SK-N-SH (cell line): ENCODE results near the gene DCAF17.

Experiments used
- CTCF ChIP-seq: fragments of 200-600 bp; sonication (generic); IDR thresholded peaks from 2 replicates; pipeline ENCODE4 v1.6.1; 2017; ENCODE audit warnings: antibody characterized with exemption, mild to moderate bottlenecking, moderate library complexity
- EZH2phosphoT487 ChIP-seq: fragments of 200-600 bp; sonication (generic); IDR thresholded peaks from 2 replicates; pipeline ENCODE4 v1.6.1; 2017; ENCODE audit warnings: low read depth, mixed run types, mild to moderate bottlenecking, antibody characterized with exemption, moderate library complexity, borderline replicate concordance
- SIN3A ChIP-seq: IDR thresholded peaks from 2 replicates; pipeline ENCODE4 v1.6.1; 2012; ENCODE audit warnings: low read depth, mild to moderate bottlenecking, low read length, moderate library complexity, borderline replicate concordance

GRCh38 chr2:171433763-171434012 lies 338 bp upstream of the DCAF17 start, which contains the start of gene METTL8:
- TF ChIP-seq CTCF (peak; percentile 40), EZH2phosphoT487 (no peak), SIN3A (no peak; the same call in 1 of the 2 replicates)
